ENCODE measurements around the gene DEDD2.

The DEDD2 gene

GRCh38 chr19:42226886-42227285, 9.4 kb upstream of the DEDD2 start:
- no peak for DNase-seq

DNA sequence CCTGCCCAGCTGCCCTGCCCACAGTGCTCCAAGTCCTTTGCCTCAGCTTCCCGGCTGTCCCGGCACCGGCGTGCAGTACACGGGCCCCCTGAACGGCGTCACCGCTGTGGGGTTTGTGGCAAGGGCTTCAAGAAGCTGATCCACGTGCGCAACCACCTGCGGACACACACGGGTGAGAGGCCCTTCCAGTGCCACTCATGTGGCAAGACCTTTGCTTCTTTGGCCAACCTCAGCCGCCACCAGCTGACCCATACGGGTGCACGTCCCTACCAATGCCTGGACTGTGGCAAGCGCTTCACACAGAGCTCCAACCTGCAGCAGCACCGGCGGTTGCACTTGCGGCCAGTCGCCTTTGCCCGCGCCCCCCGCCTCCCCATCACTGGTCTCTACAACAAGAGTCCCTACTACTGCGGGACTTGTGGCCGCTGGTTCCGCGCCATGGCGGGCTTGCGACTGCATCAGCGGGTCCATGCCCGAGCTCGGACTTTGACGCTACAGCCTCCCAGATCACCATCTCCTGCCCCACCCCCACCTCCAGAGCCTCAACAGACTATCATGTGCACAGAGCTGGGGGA, 8.3 kb upstream of the DEDD2 start:
- no peak for DNase-seq

GRCh38 chr19:42224940-42225717, 7.7 kb upstream of the DEDD2 start:
- no peak for DNase-seq

- DNase-seq = no peak
These were observed 3.2 kb upstream of the DEDD2 start for GRCh38 chr19:42220751-42221097.

DNA sequence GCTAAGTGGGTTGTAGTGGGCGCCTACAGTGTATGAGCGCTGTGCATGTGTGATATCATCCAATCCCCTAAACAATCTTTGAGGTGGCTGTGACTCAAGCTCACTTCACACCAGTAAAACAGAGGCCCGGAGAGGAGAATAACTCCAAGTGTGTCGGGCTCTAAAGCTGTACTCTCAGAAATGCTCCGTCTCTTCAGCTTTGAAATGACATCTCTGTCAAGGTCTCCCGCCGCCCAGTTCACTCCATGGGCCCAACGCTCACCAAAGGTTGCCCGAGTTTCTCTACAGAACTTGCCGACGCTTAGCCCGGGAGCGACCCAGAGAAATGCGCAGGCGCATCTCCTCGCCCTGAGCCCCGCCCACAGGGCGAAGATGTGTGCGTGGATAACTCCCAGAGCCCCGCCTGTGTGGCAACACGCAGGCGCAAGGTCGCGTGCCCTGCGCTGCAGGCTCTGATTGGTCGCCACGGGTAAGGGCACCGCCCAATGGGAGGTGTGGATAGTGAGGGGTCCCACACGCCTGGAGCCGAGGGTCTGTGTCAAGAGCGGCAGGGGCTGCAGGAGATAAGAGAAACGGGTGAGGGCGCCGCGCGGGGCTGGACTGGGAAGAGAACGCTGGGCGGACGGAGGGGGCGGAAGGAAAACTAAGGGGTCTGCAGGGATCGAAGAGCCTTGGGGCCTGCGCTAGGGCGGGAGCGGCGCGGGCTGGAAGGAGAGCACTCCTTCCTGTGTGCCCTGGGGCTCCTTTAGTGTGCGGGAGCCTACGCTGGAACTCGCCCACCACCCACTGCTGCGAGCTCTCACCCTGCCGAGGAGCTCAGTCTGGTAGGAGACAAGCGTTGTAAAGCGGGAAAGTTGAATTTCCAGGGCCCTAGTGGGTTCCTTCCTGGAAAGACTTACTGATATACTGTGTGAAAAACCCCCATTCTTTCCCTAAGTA, 2.6 kb upstream of the DEDD2 start, which contains the start of gene ZNF526:
Gene ZNF526 (plus strand): TSS at position 501 of the 939 bp plus-strand sequence. CDS start 4,092 bp downstream, outside the sequence.
- peak; percentile 97 for DNase-seq

GRCh38 chr19:42216653-42217519, 591 bp downstream of the DEDD2 start:
- DNase-seq = peak; percentile 44

GRCh38 chr19:42214810-42215485, 2.5 kb downstream of the DEDD2 start:
- no peak for DNase-seq

DNA sequence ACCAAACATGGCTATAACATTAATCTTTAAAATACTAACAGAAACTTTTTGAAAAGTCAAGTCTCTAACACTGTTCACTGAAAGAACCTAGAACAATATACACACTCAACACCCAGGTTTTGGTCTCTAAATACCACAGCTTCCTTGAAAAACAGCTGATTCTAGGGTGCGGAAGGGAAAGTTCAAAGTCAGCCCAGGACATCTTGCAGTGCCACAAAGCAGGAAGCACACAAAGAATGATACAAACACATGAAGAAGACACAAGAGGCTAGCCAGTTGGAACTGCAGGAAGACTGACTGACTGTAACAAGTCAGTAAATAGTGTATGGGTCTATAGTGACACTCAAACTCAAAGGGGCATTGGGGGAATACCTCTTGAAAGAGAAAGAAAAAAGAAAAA, 4.6 kb downstream of the DEDD2 start:
- no peak for DNase-seq

GRCh38 chr19:42208612-42209011, 8.9 kb downstream of the DEDD2 start:
- no peak for DNase-seq

DNA sequence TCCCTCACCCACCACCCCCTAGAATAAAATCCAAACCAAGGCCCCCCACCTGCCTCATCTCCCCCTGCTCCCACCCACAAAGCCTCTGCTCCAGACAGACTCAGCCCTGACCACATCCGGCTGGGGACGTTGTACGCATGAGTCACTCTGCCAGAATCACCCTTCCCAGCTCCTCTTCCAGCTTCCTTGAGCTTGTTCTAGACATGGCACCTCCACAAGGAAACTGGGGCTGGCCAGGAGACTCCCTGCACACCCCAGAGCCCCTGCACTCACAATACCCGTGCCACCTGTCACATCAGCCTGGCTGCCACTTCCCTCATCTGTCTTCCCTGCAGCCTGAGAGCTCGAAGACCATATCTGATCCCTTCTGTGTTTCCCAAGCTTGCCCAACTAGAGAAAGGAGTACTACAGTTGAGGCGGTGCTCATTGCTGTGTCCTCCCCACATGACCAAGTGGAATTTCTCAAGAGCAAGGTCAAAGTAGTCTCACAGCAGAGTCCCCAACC, 9.7 kb downstream of the DEDD2 start:
- no peak for DNase-seq

GRCh38 chr19:42206871-42207755, 10.4 kb downstream of the DEDD2 start:
- DNase-seq = no peak

- DNase-seq = no peak
These were observed 12.8 kb downstream of the DEDD2 start for GRCh38 chr19:42204664-42205063.

DNA sequence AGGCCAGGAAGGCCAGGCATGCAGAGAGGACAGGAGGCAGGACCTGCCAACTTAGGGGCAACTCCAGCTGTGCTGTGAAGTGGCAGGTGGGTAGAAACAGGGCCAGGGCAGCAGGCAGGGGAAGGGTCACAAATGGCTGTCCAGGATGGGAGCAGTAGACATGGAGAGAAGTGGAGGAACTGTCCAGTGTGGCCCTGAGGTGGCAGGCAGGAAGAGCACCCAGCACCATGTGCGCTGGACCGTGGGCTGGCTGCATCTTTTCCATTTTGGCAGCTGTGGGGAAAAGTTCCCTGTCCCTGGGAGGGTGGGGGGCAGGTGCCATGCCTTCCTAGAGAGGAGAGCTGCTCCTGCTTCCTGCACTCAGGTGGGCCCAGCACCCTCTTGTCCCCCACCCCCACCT, 13.8 kb downstream of the DEDD2 start:
- no peak for DNase-seq

DNA sequence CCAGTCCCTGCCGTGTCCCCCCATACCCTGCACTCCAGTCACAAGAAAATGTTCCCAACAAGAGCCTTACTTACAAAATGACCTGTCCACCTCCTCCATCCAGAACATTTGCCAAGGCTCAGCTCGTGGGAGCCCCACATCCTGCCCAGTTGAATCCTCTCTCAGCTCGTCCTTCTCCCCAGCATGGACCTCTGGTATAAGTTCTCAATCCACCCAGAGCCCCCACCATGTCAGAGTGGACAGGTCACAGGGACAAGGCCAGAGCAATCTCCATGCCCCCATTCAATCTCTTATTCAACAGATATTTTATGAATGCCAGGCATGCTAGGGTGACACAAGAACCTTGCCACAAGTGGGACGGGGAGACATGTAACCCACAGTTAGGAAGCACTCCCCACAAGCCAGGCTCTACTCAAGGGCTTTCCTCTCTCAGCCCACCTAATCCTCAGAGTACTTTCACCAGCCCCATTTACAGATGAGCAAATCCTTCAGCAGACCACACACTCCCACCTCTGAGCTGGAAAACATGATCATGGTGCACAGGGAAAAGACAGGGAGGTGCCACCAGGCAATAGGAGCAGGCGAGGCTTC, 15.1 kb downstream of the DEDD2 start:
- DNase-seq = no peak

DNA sequence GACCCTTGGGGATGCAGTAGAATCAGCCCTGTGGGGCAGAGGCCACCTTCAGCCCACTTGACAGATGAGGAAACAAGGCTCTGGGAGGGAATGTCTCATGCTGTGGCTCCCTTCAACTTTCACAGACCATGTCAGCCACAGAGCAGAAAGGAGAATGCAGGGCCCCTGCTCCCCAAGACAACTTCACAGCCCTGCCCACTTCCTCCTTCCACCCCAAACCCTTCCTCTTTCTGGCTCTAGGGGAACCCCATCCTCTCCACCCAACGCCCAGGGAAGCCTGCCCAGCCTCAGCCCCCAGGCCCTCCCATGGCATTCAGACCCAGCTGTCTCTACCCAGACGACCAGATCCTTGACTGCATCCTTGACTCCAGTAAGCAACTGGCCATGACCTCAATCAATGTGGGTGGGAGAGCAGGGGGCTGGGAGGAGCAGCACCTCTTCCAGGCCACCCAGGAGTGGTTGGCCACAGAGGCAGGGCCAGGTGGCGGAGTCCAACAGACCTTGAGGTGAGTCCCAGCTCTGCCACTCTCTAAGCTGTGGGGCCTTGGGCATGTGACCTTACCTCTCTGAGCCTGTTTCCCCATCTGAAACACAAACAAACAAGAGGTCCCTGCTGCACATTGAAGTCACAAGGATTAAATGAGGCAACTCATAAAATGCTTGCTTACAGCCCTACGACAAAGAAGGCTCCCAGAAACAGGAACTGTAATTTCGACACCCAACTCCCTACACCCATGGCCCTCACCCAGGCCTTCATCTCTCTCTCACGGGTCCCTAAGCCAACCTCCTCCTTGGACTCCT, 15.8 kb downstream of the DEDD2 start:
- DNase-seq = no peak

GRCh38 chr19:42200116-42200715, 17.3 kb downstream of the DEDD2 start:
- DNase-seq = no peak

- peak; percentile 86 for DNase-seq
These were observed 17.9 kb downstream of the DEDD2 start for GRCh38 chr19:42199440-42200115.

DNA sequence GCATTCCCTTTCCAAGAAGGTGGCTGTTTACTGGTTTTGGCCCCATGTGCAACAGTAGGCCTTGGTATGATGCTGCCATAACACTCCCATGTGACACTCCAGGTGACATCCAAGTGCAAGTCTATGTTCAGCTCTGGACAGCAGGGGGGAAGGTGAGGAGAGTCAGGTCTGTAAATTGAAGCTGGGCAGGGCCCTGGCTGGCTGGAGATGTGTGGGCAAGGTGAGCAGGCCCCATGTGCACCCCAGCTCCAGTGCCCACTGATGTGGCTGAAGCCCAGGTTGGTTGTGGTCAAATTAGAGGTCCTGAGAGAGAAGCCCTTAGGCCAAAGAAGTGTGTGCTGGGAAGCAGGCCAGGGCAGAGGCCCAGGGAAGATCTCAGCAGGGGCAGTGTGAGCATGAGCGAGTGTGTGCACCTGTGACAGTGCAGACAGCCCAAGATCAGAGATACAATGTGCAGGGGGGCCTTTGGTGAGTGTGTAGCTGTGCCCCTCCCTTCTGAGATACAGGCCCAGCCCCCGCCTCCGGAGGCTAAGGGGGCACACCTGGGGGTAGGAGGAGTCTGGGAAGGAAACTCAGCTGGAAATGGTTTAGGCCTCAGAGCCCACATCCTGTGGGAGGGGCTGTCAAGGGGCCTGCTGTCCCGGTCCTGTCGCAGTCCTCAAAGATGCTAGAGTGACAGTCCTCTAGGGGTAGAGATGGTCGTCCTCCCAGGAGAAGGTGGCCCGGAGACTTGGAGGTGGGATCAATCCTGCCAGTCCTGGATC, 18.6 kb downstream of the DEDD2 start:
- DNase-seq = no peak

All from DMS79 (cell line).